NB4 (cell line): Measurements from ENCODE around the gene HNRNPAB.

ENCODE experiments used
- POLR2A ChIP-seq: IDR thresholded peaks from 2 replicates; pipeline ENCODE4 v1.6.1; 2011; ENCODE audit warnings: mild to moderate bottlenecking; ENCODE audit not compliant: insufficient read length; ENCODE audit errors: extremely low read depth
- TF ChIP-seq, protein P1 (sequence below): IDR thresholded peaks from one replicate; pipeline ENCODE4 v1.5.1; 2012; ENCODE audit warnings: low read depth, low read length
- TF ChIP-seq, protein P2 (sequence below): IDR thresholded peaks from 2 replicates; pipeline ENCODE4 v1.6.1; 2011; ENCODE audit warnings: low read depth, low read length

DNA sequence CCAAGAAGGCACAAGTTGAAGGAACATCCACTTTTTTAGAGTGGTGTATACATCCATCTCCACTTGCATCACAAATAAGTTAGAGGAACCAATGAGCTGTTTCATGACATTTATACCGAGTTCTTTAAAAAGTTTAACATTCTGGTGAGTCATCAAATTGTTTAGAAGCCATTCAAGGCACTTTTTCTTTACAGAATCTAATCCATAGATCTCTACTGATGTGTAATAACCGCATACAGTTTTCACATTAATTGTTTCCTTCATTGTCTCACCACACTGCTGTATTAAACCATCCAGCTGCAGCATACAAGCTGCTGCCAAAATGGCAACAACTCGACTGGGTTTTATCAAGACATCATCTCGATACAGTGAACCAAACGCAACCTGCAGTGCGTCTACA, 17.9 kb upstream of the HNRNPAB start:
- TF ChIP-seq, protein P1, sequence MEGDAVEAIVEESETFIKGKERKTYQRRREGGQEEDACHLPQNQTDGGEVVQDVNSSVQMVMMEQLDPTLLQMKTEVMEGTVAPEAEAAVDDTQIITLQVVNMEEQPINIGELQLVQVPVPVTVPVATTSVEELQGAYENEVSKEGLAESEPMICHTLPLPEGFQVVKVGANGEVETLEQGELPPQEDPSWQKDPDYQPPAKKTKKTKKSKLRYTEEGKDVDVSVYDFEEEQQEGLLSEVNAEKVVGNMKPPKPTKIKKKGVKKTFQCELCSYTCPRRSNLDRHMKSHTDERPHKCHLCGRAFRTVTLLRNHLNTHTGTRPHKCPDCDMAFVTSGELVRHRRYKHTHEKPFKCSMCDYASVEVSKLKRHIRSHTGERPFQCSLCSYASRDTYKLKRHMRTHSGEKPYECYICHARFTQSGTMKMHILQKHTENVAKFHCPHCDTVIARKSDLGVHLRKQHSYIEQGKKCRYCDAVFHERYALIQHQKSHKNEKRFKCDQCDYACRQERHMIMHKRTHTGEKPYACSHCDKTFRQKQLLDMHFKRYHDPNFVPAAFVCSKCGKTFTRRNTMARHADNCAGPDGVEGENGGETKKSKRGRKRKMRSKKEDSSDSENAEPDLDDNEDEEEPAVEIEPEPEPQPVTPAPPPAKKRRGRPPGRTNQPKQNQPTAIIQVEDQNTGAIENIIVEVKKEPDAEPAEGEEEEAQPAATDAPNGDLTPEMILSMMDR: no peak
- no peak for TF ChIP-seq POLR2A
- TF ChIP-seq, protein P2, sequence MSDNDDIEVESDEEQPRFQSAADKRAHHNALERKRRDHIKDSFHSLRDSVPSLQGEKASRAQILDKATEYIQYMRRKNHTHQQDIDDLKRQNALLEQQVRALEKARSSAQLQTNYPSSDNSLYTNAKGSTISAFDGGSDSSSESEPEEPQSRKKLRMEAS: no peak
